ENCODE data around the gene TIGD2. TPM values are rescaled to one million over a fixed set of nuclear protein-coding genes. Genes with fewer than 3 reads are reported as not detected.

Gene TIGD2
- total RNA-seq, 1 donor from 2014 or later = 8.8 TPM

DNA sequence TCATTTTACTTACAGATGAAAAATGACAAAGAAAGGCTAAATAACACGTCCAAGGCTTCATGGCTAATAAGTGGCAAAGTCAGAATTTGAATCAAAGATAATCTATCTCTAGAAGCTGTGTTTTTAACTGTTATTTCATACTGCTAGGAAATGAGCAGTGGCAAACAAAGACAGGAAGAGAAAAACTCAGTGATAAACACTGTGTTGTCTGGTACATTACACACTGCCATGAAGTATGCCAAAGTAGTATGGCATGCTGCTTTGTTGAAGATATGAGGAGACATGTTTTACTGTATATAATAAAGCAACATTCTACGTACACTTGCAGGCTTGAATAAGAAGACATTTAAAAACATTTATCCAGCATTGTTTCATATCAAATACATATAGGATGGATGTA is 49.5 kb downstream of the TIGD2 start:
- Mint-ChIP-seq H3K9me3 (ENCODE audit: unreplicated experiment) (no peaks in the 10 kb centered on the region), H3K27me3 (ENCODE audit: unreplicated experiment) (no peaks in the 10 kb centered on the region), H3K4me1 (ENCODE audit: unreplicated experiment) (peaks cover 21% of the 10 kb centered on the region), H3K4me3 (ENCODE audit: unreplicated experiment) (no peak overlapping the region), H3K36me3 (ENCODE audit: low read depth, unreplicated experiment) (no peaks in the 10 kb centered on the region), H3K27ac (ENCODE audit: unreplicated experiment) (peak overlapping the region; percentile 70)
- no peak for TF ChIP-seq CTCF (IDR thresholded peaks at IDR 0.05; ENCODE audit: unreplicated experiment)
- DNase-seq (ENCODE audit: low spot score) = no peak

DNA sequence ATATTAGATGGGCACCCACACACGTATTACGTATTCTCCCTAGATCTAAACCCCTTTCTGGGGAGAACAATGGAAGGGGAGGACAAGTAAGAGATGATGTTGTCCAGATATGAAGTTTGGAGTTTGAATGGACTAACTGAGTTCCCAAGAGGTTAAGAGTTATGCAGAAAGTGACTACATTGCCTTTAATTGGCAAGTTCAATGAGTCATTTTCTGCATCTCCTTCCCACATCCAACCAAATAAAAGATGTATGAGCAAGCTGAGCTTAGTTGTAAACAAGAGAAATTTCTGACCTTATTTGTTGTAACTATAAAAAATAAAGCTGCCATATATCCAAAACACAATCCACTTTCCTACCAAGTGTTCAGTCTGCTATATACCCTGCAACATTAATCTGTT is 50.5 kb downstream of the TIGD2 start:
- Mint-ChIP-seq H3K9me3 (ENCODE audit: unreplicated experiment) (no peaks in the 10 kb centered on the region), H3K4me1 (ENCODE audit: unreplicated experiment) (peaks cover 21% of the 10 kb centered on the region), H3K27me3 (ENCODE audit: unreplicated experiment) (no peaks in the 10 kb centered on the region), H3K36me3 (ENCODE audit: low read depth, unreplicated experiment) (no peaks in the 10 kb centered on the region), H3K4me3 (ENCODE audit: unreplicated experiment) (no peak overlapping the region), H3K27ac (ENCODE audit: unreplicated experiment) (no peak overlapping the region)
- no peak for DNase-seq (ENCODE audit: low spot score)
- no peak for TF ChIP-seq CTCF (IDR thresholded peaks at IDR 0.05; ENCODE audit: unreplicated experiment)

DNA sequence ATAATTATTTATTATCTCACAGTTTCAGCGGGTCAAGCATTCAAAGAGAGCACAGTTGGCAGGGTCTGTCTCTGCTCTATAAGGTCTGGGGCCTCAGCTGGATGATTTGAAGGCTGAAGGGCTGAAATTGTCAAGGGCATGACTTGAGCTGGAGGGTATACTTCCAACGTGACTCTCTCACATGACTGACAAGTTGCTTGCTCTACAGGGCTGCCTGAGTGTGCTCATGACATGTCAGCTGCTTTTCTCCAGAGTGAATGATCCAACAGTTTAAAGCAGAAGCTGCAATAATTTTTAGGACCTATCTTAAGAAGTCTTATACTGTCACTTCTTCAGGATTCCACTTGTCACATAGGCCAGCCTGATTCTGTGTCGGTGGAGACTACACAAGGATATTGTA is 51.2 kb downstream of the TIGD2 start:
- H3K27me3 Mint-ChIP-seq (ENCODE audit: unreplicated experiment) = no peaks in the 10 kb centered on the region
- TF ChIP-seq CTCF (IDR thresholded peaks at IDR 0.05; ENCODE audit: unreplicated experiment) = no peak
- DNase-seq (ENCODE audit: low spot score) = no peak
- H3K36me3 Mint-ChIP-seq (ENCODE audit: low read depth, unreplicated experiment) = no peaks in the 10 kb centered on the region
- H3K4me3 Mint-ChIP-seq (ENCODE audit: unreplicated experiment) = no peak overlapping the region
- no peaks in the 10 kb centered on the region for H3K9me3 Mint-ChIP-seq (ENCODE audit: unreplicated experiment)
- no peak overlapping the region for H3K27ac Mint-ChIP-seq (ENCODE audit: unreplicated experiment)
- H3K4me1 Mint-ChIP-seq (ENCODE audit: unreplicated experiment) = peaks cover 21% of the 10 kb centered on the region

GRCh38 chr4:89162987-89163386 is 51.7 kb downstream of the TIGD2 start:
- DNase-seq (ENCODE audit: low spot score) = no peak
- H3K9me3 Mint-ChIP-seq (ENCODE audit: unreplicated experiment) = no peaks in the 10 kb centered on the region
- H3K27me3 Mint-ChIP-seq (ENCODE audit: unreplicated experiment) = no peaks in the 10 kb centered on the region
- no peak overlapping the region for H3K27ac Mint-ChIP-seq (ENCODE audit: unreplicated experiment)
- H3K4me3 Mint-ChIP-seq (ENCODE audit: unreplicated experiment) = no peak overlapping the region
- no peak for TF ChIP-seq CTCF (IDR thresholded peaks at IDR 0.05; ENCODE audit: unreplicated experiment)
- H3K36me3 Mint-ChIP-seq (ENCODE audit: low read depth, unreplicated experiment) = no peaks in the 10 kb centered on the region
- peaks cover 21% of the 10 kb centered on the region for H3K4me1 Mint-ChIP-seq (ENCODE audit: unreplicated experiment)

- Mint-ChIP-seq H3K4me1 (ENCODE audit: unreplicated experiment) (peaks cover 20% of the 10 kb centered on the region), H3K36me3 (ENCODE audit: low read depth, unreplicated experiment) (no peaks in the 10 kb centered on the region)
Measured at GRCh38 chr4:89164400-89164799, 53.1 kb downstream of the TIGD2 start.

More at GRCh38 chr4:89164400-89164799, 53.1 kb downstream of the TIGD2 start:
- H3K27ac Mint-ChIP-seq (ENCODE audit: unreplicated experiment) = no peak overlapping the region
- no peak for DNase-seq (ENCODE audit: low spot score)
- H3K9me3 Mint-ChIP-seq (ENCODE audit: unreplicated experiment) = no peaks in the 10 kb centered on the region
- H3K27me3 Mint-ChIP-seq (ENCODE audit: unreplicated experiment) = no peaks in the 10 kb centered on the region
- TF ChIP-seq CTCF (IDR thresholded peaks at IDR 0.05; ENCODE audit: unreplicated experiment) = no peak
- no peak overlapping the region for H3K4me3 Mint-ChIP-seq (ENCODE audit: unreplicated experiment)

Other genes starting within 250 kb of the TIGD2 start
- gene FAM13A, start 54.3 kb upstream of the TIGD2 start, total RNA-seq (ENCODE audit: unreplicated experiment) = 16.7 TPM
- 8.9 TPM for gene GPRIN3, start 196.3 kb downstream of the TIGD2 start, total RNA-seq (ENCODE audit: unreplicated experiment)

Measured in endothelial cell (in vitro differentiated cells).